Adrenal gland (tissue), 5 donors: ENCODE measurements around the gene MYMX.

ENCODE experiments used
- POLR2A ChIP-seq, 2 donors: fragments of 450-650 bp; IDR thresholded peaks; one replicate each; pipeline ENCODE4 v1.6.1; 2017; ENCODE audit warnings: antibody characterized with exemption in 2 of 2, mild to moderate bottlenecking in 2 of 2, moderate library complexity in 1 of 2
- TF ChIP-seq, protein P1 (sequence below), 6 experiments: fragments of 450-650 bp in 4 of 6; fragments of 200-600 bp in 2 of 6; sonication (generic) in 1 of 6; IDR thresholded peaks; 1 replicate in 5 of 6; 2 replicates in 1 of 6; pipeline versions ENCODE4 v1.5.1 to v1.8.0; 2016 to 2021; ENCODE audit warnings: antibody characterized with exemption in 6 of 6, mild to moderate bottlenecking in 2 of 6, moderate library complexity in 1 of 6
- donor health status: DM: no; HTN: no; CAD: no.

DNA sequence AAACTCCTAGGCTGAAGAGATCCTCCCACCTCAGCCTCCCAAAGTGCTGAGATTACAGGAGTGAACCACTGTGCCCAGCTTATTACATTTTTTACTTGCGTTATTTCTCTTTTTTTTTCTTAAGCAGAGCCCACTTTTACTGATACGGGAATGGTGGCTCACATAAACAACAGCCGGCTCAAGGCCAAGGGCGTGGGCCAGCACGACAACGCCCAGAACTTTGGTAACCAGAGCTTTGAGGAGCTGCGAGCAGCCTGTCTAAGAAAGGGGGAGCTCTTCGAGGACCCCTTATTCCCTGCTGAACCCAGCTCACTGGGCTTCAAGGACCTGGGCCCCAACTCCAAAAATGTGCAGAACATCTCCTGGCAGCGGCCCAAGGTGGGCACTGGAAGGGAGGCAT, 47.6 kb upstream of the MYMX start:
- TF ChIP-seq POLR2A (IDR thresholded peaks at IDR 0.05): no peak
- TF ChIP-seq, protein P1, sequence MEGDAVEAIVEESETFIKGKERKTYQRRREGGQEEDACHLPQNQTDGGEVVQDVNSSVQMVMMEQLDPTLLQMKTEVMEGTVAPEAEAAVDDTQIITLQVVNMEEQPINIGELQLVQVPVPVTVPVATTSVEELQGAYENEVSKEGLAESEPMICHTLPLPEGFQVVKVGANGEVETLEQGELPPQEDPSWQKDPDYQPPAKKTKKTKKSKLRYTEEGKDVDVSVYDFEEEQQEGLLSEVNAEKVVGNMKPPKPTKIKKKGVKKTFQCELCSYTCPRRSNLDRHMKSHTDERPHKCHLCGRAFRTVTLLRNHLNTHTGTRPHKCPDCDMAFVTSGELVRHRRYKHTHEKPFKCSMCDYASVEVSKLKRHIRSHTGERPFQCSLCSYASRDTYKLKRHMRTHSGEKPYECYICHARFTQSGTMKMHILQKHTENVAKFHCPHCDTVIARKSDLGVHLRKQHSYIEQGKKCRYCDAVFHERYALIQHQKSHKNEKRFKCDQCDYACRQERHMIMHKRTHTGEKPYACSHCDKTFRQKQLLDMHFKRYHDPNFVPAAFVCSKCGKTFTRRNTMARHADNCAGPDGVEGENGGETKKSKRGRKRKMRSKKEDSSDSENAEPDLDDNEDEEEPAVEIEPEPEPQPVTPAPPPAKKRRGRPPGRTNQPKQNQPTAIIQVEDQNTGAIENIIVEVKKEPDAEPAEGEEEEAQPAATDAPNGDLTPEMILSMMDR (IDR thresholded peaks at IDR 0.05): no peak
